Nephron progenitor cell (in vitro differentiated cells): ENCODE results near the gene SYS1.

ENCODE experiments used
- DNase-seq: peaks from one replicate; pipeline ENCODE4 v3.0.0; 2021
- H3K27ac Mint-ChIP-seq: 2 replicates; pipeline ENCODE4 v1.8.0; 2021; ENCODE audit warnings: mild to moderate bottlenecking, moderate library complexity, mixed read lengths
- H3K27me3 Mint-ChIP-seq: 2 replicates; pipeline ENCODE4 v1.8.0; 2021; ENCODE audit warnings: mild to moderate bottlenecking, low read depth, mixed read lengths; ENCODE audit not compliant: poor library complexity
- H3K36me3 Mint-ChIP-seq: 2 replicates; pipeline ENCODE4 v1.8.0; 2021; ENCODE audit warnings: low read depth, mixed read lengths
- H3K4me1 Mint-ChIP-seq: 2 replicates; pipeline ENCODE4 v1.8.0; 2021; ENCODE audit warnings: mixed read lengths
- H3K4me3 Mint-ChIP-seq: 2 replicates; pipeline ENCODE4 v1.8.0; 2021; ENCODE audit warnings: mild to moderate bottlenecking, moderate library complexity, mixed read lengths
- H3K9me3 Mint-ChIP-seq: 2 replicates; pipeline ENCODE4 v1.8.0; 2021; ENCODE audit warnings: mild to moderate bottlenecking, moderate library complexity, mixed read lengths
- TF ChIP-seq, protein P1 (sequence below): fragments of 200-600 bp; sonication (generic); IDR thresholded peaks from 2 replicates; pipeline ENCODE4 v1.5.0; 2021; ENCODE audit warnings: antibody characterized with exemption

Gene SYS1

DNA sequence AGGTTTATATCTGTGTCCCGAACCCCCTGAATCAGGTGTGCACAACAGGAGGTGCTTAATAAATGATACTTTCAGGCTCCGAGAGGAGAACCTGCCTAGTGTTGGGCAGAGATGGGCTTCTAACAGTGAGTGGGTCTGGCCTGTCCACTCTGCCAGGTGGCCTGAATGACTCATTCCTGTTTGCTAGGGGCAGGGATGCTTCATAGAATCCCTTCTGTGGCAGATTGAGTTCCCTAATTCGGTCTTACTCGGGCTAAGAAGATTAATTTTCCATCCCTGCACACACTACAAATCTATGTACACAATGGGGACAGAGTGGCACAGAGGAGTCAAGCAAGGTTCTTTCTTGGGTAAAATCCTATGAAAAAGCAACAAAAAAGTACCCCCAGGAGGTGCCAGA, 34.5 kb upstream of the SYS1 start:
- peaks cover 17% of the 10 kb centered on the region for H3K4me1 Mint-ChIP-seq
- H3K27me3 Mint-ChIP-seq, result peaks cover 2% of the 10 kb centered on the region
- DNase-seq, result no peak
- H3K9me3 Mint-ChIP-seq, result no peaks in the 10 kb centered on the region
- H3K4me3 Mint-ChIP-seq, result no peak overlapping the region
- no peak overlapping the region for H3K27ac Mint-ChIP-seq
- TF ChIP-seq, protein P1, sequence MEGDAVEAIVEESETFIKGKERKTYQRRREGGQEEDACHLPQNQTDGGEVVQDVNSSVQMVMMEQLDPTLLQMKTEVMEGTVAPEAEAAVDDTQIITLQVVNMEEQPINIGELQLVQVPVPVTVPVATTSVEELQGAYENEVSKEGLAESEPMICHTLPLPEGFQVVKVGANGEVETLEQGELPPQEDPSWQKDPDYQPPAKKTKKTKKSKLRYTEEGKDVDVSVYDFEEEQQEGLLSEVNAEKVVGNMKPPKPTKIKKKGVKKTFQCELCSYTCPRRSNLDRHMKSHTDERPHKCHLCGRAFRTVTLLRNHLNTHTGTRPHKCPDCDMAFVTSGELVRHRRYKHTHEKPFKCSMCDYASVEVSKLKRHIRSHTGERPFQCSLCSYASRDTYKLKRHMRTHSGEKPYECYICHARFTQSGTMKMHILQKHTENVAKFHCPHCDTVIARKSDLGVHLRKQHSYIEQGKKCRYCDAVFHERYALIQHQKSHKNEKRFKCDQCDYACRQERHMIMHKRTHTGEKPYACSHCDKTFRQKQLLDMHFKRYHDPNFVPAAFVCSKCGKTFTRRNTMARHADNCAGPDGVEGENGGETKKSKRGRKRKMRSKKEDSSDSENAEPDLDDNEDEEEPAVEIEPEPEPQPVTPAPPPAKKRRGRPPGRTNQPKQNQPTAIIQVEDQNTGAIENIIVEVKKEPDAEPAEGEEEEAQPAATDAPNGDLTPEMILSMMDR, result no peak
- H3K36me3 Mint-ChIP-seq, result peaks cover 30% of the 10 kb centered on the region

DNA sequence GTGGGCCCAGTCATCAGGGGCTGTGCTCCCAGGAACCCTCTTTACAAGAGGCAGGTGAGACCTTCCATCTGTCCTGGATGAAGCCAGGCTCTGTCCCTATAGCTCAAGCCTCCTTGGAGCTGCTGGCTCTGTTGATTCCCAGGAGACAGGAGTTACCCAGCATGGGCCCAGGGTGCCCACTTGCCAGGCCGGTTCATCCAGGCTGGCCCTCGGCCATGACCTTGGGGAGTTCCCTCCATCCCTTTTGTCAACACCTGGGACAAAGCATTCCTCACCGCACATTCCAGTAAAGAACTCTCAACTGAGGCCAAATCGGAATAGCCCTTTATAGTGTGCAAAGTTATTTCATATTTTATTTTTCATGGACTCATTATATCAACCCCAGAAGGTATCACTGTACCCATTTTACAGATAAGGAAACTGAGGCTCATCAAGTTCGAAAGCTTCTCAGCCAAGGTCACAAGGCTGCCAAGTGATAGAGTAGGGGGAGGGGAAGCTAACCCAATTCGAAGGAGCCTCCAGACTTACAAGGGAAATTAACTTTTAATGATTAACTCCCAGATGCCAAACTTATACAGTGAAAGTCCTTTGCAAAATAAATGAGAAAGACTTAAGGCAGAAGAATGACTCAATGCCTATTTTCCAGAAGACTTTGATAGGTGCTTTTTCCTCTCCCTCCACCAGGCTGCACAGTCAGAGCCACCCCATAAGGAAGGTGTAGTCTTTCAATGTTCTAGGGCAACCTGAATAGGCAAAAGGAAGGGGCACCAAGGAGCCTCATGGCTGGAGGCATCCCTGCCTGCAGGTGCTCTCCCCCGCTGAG, 33.2 kb upstream of the SYS1 start:
- H3K27ac Mint-ChIP-seq, result no peak overlapping the region

DNA sequence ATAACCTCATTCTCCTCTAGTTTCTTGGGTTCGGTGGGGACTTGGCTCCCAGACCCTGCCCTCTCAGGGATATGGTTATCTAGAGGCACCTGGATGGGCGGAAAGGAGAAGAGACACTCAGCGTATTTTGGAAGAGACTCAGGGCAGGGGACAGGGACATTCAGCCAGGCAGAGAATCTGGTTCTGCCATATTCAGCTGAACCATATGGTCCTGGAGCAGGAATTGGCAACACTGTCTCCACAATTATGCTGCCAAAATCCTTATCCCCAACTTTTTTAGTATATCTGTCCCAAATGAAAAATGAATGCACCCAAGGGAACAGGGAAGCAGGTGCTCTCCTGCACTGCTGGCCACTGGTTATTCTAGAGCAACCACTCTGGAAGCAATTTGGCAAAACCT, 32.5 kb upstream of the SYS1 start:
- no peak for DNase-seq
- H3K9me3 Mint-ChIP-seq, result no peaks in the 10 kb centered on the region
- H3K27me3 Mint-ChIP-seq, result no peaks in the 10 kb centered on the region
- H3K4me1 Mint-ChIP-seq, result peaks cover 12% of the 10 kb centered on the region
- H3K4me3 Mint-ChIP-seq, result no peak overlapping the region
- TF ChIP-seq, protein P1, result no peak
- no peak overlapping the region for H3K27ac Mint-ChIP-seq
- peaks cover 30% of the 10 kb centered on the region for H3K36me3 Mint-ChIP-seq

More for the DNA sequence above, 33.2 kb upstream of the SYS1 start:
- TF ChIP-seq, protein P1, result no peak
- no peak for DNase-seq
- H3K27me3 Mint-ChIP-seq, result no peaks in the 10 kb centered on the region
- peaks cover 30% of the 10 kb centered on the region for H3K36me3 Mint-ChIP-seq
- H3K4me1 Mint-ChIP-seq, result peaks cover 17% of the 10 kb centered on the region
- H3K9me3 Mint-ChIP-seq, result no peaks in the 10 kb centered on the region
- H3K4me3 Mint-ChIP-seq, result no peak overlapping the region

DNA sequence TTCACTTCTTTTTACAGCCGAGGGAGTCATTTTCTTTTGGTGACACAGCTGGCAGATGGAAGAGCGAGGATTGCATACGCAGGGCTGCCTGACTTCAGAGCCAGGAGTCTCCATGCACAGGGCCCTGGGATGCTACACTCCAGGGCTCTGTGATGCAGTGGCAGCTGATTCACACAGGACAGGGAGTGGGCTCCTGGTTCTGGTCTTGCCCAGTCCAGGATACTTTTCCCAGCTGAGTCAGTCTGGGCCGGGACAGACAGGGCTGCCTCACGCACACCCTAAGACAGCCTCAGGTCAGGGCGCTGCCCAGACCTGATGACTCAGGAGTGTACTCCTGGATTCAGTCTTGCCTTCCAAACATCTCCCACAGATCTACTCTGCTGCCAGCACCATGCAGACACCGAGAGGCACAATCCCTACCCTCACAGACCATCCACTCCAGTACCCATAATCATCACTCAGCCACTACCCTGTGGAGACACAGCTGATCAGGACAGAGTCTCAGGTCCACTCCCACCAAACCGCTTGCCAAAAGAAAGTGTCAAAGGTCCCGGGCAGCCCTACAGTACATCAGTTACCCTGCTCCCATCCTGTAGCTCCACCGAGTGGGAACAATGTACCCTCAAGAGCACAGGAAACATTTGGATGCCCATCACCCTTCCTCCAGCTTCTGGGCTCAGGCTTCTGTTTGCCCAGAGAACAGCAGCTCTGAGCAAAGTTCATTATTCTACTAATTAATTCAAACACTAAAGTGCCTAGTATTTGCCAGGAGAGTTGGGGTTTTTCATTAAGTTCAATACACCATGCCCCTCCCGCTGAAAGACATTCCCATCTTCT, 26.2 kb upstream of the SYS1 start:
- Mint-ChIP-seq H3K4me3 (peak overlapping the region; percentile 12), H3K9me3 (no peaks in the 10 kb centered on the region), H3K4me1 (peaks cover 64% of the 10 kb centered on the region), H3K36me3 (peaks cover 8% of the 10 kb centered on the region), H3K27me3 (peaks cover 3% of the 10 kb centered on the region), H3K27ac (peak overlapping the region; percentile 74)
- DNase-seq, result no peak
- TF ChIP-seq, protein P1, result no peak

DNA sequence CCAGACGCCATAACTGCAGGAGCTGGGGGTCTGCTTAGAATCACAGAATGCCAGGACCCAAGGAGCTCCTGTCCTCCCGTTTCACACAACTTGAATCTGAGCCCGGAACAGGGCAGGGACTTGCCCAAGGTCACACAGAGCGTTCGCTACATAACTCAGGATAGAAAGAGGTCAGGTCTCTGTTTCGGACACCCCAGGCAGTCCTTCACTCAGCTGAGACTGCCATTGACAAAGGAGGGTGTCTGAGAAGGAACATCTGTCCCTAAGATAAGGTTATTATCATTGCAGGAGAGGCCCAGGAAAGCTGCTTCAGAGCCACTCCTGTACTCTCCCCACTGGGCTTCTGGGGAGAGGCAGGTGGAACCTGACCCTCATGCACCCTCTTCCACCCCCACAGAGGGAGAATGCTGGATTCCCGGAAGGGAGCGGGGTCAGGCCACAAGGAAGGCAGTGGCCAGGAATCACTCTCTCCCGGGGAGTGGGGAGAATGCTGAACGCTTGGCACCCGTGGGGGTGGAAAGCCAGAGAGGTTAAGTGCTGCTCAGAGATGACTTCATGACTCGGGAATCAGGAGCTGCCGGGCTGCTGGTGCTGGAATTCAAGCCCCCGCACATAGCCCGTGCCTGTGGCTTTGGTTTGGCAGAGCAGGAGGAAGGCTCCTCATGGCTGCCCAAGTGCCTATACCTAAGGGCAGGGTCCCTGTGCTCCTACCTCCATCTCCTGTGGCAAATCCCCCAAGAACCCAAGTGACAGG, 25.4 kb upstream of the SYS1 start:
- Mint-ChIP-seq H3K36me3 (peaks cover 8% of the 10 kb centered on the region), H3K4me1 (peaks cover 72% of the 10 kb centered on the region), H3K9me3 (no peaks in the 10 kb centered on the region), H3K27ac (peak overlapping the region; percentile 30), H3K27me3 (peaks cover 3% of the 10 kb centered on the region), H3K4me3 (no peak overlapping the region)
- DNase-seq, result no peak
- TF ChIP-seq, protein P1, result no peak
